Pancreas (tissue), 10 donors: ENCODE data around the gene ADK. TPM values are rescaled to one million over a fixed set of nuclear protein-coding genes. Genes with fewer than 3 reads are reported as not detected.

ENCODE experiments used
- ATAC-seq, 4 donors: fragments of 200-7000 bp; cut with Tn5 transposase; one replicate each; pipeline versions ENCODE4 v1.8.0 to v1.9.1; 2020; ENCODE audit warnings: mild to moderate bottlenecking in 4 of 4, moderate library complexity in 4 of 4
- DNase-seq, 6 donors: peaks; one replicate each; pipeline ENCODE4 v3.0.0-alpha.2; 2020
- FAIRE-seq: peaks from 2 replicates; lab custom pipeline; 2012; peaks lifted over from hg19 to GRCh38; lab: Jason Lieb, UNC
- H3K27ac ChIP-seq, 4 donors: fragments of 200-600 bp; sonication (generic); 1 replicate in 3 of 4; 2 replicates in 1 of 4; pipeline versions ENCODE4 v1.5.0 to v1.8.0; 2020
- H3K27me3 ChIP-seq, 4 donors: fragments of 200-600 bp; one replicate each; pipeline ENCODE4 v1.8.0; 2021
- H3K36me3 ChIP-seq, 3 donors: fragments of 200-600 bp; sonication (generic) in 1 of 3; one replicate each; pipeline versions ENCODE4 v1.5.0 to v1.8.0; 2020 to 2021
- H3K4me1 ChIP-seq, 3 donors: fragments of 200-600 bp; one replicate each; pipeline ENCODE4 v1.8.0; 2021
- H3K4me3 ChIP-seq, 4 donors: fragments of 200-600 bp; sonication (generic) in 2 of 4; one replicate each; pipeline versions ENCODE4 v1.5.0 to v1.8.0; 2020 to 2021
- H3K9me3 ChIP-seq, 4 donors: fragments of 200-600 bp; one replicate each; pipeline ENCODE4 v1.8.0; 2021
- CTCF ChIP-seq, 4 donors: fragments of 200-600 bp; sonication (generic) in 3 of 4; IDR thresholded peaks; one replicate each; pipeline versions ENCODE4 v1.5.0 to v1.8.0; 2021; ENCODE audit warnings: antibody characterized with exemption in 4 of 4
- WGBS, 2 donors: extraction: QIAGEN DNeasy Blood & Tissue Kit; methylation state at CpG; one replicate each; pipeline ENCODE4 v1.1.7; 2013; 5-methylcytosine and 5-hydroxymethylcytosine counted together
- intact Hi-C, 3 donors: fragments of 100-400 bp; cut with DNase I; formaldehyde crosslinking; loops; one replicate each; pipeline versions ENCODE4 v1.11.1 to v1.14.2; 2022
- polyA plus RNA-seq, 2 donors: library from polyadenylated mRNA; stranded (reverse); fragments of 200-250 nt; gene quantifications; one replicate each; pipeline ENCODE4 v1.2.3, GENCODE V29; 2013
- total RNA-seq, 6 donors: library from RNA; stranded (reverse); fragmentation: NEBNext Ultra II Directional in 4 of 6; extraction: Animal tissue kit (Norgen Biotek cat#: 25700) in 4 of 6; gene quantifications; one replicate each; pipeline versions ENCODE4 v1.2.1 to v1.2.4, GENCODE V29; 2021 to 2023
- donor health status: healthy with polysubstance abuse.
- donor health status: DM: no; HTN: no; CAD: no; lungs with moderate emphysema.
- donor health status: DM: no; HTN: no; CAD: no.
- donor health status: control.
- donor health status: control.
- donor health status: Bipolar disorder and iron deficiency.
- donor health status: DM: yes; HTN: yes; CAD: no.
- donor health status: DM: no; HTN: no; CAD: no.
- donor health status: DM: no; HTN: no; CAD: no.
- donor health status: DM: yes; HTN: yes; CAD: no.

Gene ADK
- total and polyA plus RNA-seq, 8 donors = 6.5 to 17.3 (median 13.4) TPM

- H3K9me3 ChIP-seq = no peaks in the 10 kb centered on the region
- no peaks in the 10 kb centered on the region for H3K4me1 ChIP-seq
- intact Hi-C loops = no loop called here
- no peak for FAIRE-seq
- H3K36me3 ChIP-seq = no peaks in the 10 kb centered on the region
- WGBS, 2 donors = 93 to 94% methylated on average over 6 of the region's 6 CpGs
- H3K27me3 ChIP-seq = no peaks in the 10 kb centered on the region
- TF ChIP-seq CTCF (IDR thresholded peaks at IDR 0.05) = no peak
- H3K4me3 ChIP-seq = no peak overlapping the region
- no peak for ATAC-seq
- no peak for DNase-seq
- H3K27ac ChIP-seq = no peak overlapping the region
Observed at GRCh38 chr10:74752371-74753040, 601.5 kb downstream of the ADK start.

GRCh38 chr10:74753442-74754211 lies 602.6 kb downstream of the ADK start:
- ATAC-seq (peak; percentile 32 to 84 (median 64)), FAIRE-seq (no peak), DNase-seq (peak in 3 of 6 donors; percentile 18 to 56 (median 33))
- WGBS, 2 donors = 69 to 74% methylated on average over 17 of the region's 17 CpGs
- Histone ChIP-seq H3K36me3 (no peaks in the 10 kb centered on the region), H3K4me3 (no peak overlapping the region), H3K27ac (no peak overlapping the region), H3K4me1 (no peaks in the 10 kb centered on the region), H3K27me3 (no peaks in the 10 kb centered on the region), H3K9me3 (no peaks in the 10 kb centered on the region)
- intact Hi-C loops = no loop called here
- no peak for TF ChIP-seq CTCF (IDR thresholded peaks at IDR 0.05)

GRCh38 chr10:74754381-74754821 lies 603.4 kb downstream of the ADK start:
- DNase-seq = no peak
- Histone ChIP-seq H3K4me1 (no peaks in the 10 kb centered on the region), H3K27ac (no peak overlapping the region), H3K4me3 (no peak overlapping the region), H3K9me3 (no peaks in the 10 kb centered on the region), H3K36me3 (no peaks in the 10 kb centered on the region), H3K27me3 (no peaks in the 10 kb centered on the region)
- FAIRE-seq = no peak
- 84 to 89% methylated on average over 8 of the region's 8 CpGs for WGBS, 2 donors
- intact Hi-C loops = no loop called here
- no peak for TF ChIP-seq CTCF (IDR thresholded peaks at IDR 0.05)
- no peak for ATAC-seq

- H3K4me1 ChIP-seq = no peaks in the 10 kb centered on the region
- H3K9me3 ChIP-seq = no peaks in the 10 kb centered on the region
- intact Hi-C loops = no loop called here
- no peaks in the 10 kb centered on the region for H3K27me3 ChIP-seq
- no peak overlapping the region for H3K4me3 ChIP-seq
- FAIRE-seq (no peak), ATAC-seq (no peak), DNase-seq (no peak)
- H3K36me3 ChIP-seq = no peaks in the 10 kb centered on the region
- no peak overlapping the region for H3K27ac ChIP-seq
- TF ChIP-seq CTCF (IDR thresholded peaks at IDR 0.05) = no peak
- WGBS, 2 donors = 91 to 94% methylated on average over 10 of the region's 10 CpGs
Observed at GRCh38 chr10:74755273-74755672, 604.3 kb downstream of the ADK start.

Other genes with a start within 250 kb of the ADK start
- 10 to 100 TPM in 2 of 6 donors, 1 to 10 TPM in 4; 1.5 to 16.3 (median 3.6) TPM for gene PLAU, start 240.1 kb upstream of the ADK start, total RNA-seq
- gene PLAU, start 240.1 kb upstream of the ADK start, polyA plus RNA-seq = 1 to 10 TPM; 3.0 to 6.4 TPM
- gene VCL, start 153.1 kb upstream of the ADK start, total RNA-seq = 10 to 100 TPM; 24.9 to 51.7 (median 32.1) TPM
- 10 to 100 TPM in 1 of 2 donors, 1 to 10 TPM in 1; 8.6 to 13.3 TPM for gene VCL, start 153.1 kb upstream of the ADK start, polyA plus RNA-seq
- 10 to 100 TPM; 10.3 to 21.2 (median 14.1) TPM for gene AP3M1, start 393 bp upstream of the ADK start, total RNA-seq
- 1 to 10 TPM; 5.1 to 8.7 TPM for gene AP3M1, start 393 bp upstream of the ADK start, polyA plus RNA-seq